ENCODE results near the gene KCTD2.

KCTD2 gene

GRCh38 chr17:75049057-75049456, 2.0 kb downstream of the KCTD2 start:
- no peak overlapping the region for H3K4me3 ChIP-seq (ENCODE audit: low read length)
- no peak overlapping the region for H2AK5ac ChIP-seq (ENCODE audit: low read length)
- no peak overlapping the region for H3K18ac ChIP-seq (ENCODE audit: low read length)
- no peak overlapping the region for H3K23ac ChIP-seq (ENCODE audit: low read length)
- DNase-seq = no peak
- H2BK15ac ChIP-seq (replicated peaks; ENCODE audit: low read depth) = no peak overlapping the region
- H4K5ac ChIP-seq (ENCODE audit: low read length) = no peak overlapping the region
- peak overlapping the region; percentile 11 for H3K4me2 ChIP-seq (ENCODE audit: low read length)
- H3K27ac ChIP-seq (ENCODE audit: low read depth, low read length) = no peak overlapping the region
- peak overlapping the region; percentile 56 for H3K56ac ChIP-seq (ENCODE audit: low read length)
- no peak overlapping the region for H2BK5ac ChIP-seq (ENCODE audit: low read length)
- H3K36me3 ChIP-seq (ENCODE audit: control insufficient read depth, insufficient read depth, low read length) = peaks cover 11% of the 10 kb centered on the region
- peak overlapping the region; percentile 80 for H3K9ac ChIP-seq (ENCODE audit: low read length)
- peaks cover 32% of the 10 kb centered on the region for H3K79me2 ChIP-seq (ENCODE audit: control insufficient read depth, insufficient read depth, low read length)
- H3K4ac ChIP-seq (ENCODE audit: low read depth, low read length) = no peak overlapping the region
- WGBS (ENCODE audit: extremely low coverage, insufficient coverage, low lambda C conversion rate) = no CpG with 5 or more reads among the region's 5 CpGs
- H3K79me1 ChIP-seq (ENCODE audit: low read length) = peaks cover 14% of the 10 kb centered on the region
- H3K4me1 ChIP-seq (ENCODE audit: control insufficient read depth, low read depth, low read length) = peaks cover 5% of the 10 kb centered on the region
- H4K8ac ChIP-seq (ENCODE audit: low read depth, low read length) = no peak overlapping the region
- no peak overlapping the region for H2BK120ac ChIP-seq (ENCODE audit: low read depth, low read length)
- H3K27me3 ChIP-seq (ENCODE audit: insufficient read depth, low read length, poor library complexity) = no peaks in the 10 kb centered on the region

- Histone ChIP-seq H3K4me1 (ENCODE audit: control insufficient read depth, low read depth, low read length) (peaks cover 5% of the 10 kb centered on the region), H3K36me3 (ENCODE audit: control insufficient read depth, insufficient read depth, low read length) (peaks cover 12% of the 10 kb centered on the region), H3K4me3 (ENCODE audit: low read length) (no peak overlapping the region), H3K4ac (ENCODE audit: low read depth, low read length) (no peak overlapping the region), H3K18ac (ENCODE audit: low read length) (no peak overlapping the region), H2BK120ac (ENCODE audit: low read depth, low read length) (no peak overlapping the region), H2AK5ac (ENCODE audit: low read length) (no peak overlapping the region), H3K79me1 (ENCODE audit: low read length) (peaks cover 14% of the 10 kb centered on the region), H3K79me2 (ENCODE audit: control insufficient read depth, insufficient read depth, low read length) (peaks cover 32% of the 10 kb centered on the region), H3K4me2 (ENCODE audit: low read length) (no peak overlapping the region), H3K23ac (ENCODE audit: low read length) (no peak overlapping the region), H2BK5ac (ENCODE audit: low read length) (no peak overlapping the region), H3K56ac (ENCODE audit: low read length) (no peak overlapping the region), H3K27ac (ENCODE audit: low read depth, low read length) (no peak overlapping the region), H3K9ac (ENCODE audit: low read length) (no peak overlapping the region), H4K5ac (ENCODE audit: low read length) (no peak overlapping the region), H3K27me3 (ENCODE audit: insufficient read depth, low read length, poor library complexity) (no peaks in the 10 kb centered on the region), H2BK15ac (replicated peaks; ENCODE audit: low read depth) (no peak overlapping the region), H4K8ac (ENCODE audit: low read depth, low read length) (no peak overlapping the region)
- DNase-seq = no peak
Measured at GRCh38 chr17:75049706-75050105, 2.7 kb downstream of the KCTD2 start.

GRCh38 chr17:75051941-75052340, 4.9 kb downstream of the KCTD2 start:
- no peak overlapping the region for H3K27ac ChIP-seq (ENCODE audit: low read depth, low read length)
- H2BK5ac ChIP-seq (ENCODE audit: low read length) = no peak overlapping the region
- no CpG with 5 or more reads among the region's 2 CpGs for WGBS (ENCODE audit: extremely low coverage, insufficient coverage, low lambda C conversion rate)
- H3K56ac ChIP-seq (ENCODE audit: low read length) = no peak overlapping the region
- H2AK5ac ChIP-seq (ENCODE audit: low read length) = no peak overlapping the region
- DNase-seq = no peak
- no peak overlapping the region for H3K18ac ChIP-seq (ENCODE audit: low read length)
- H3K4me1 ChIP-seq (ENCODE audit: control insufficient read depth, low read depth, low read length) = peaks cover 5% of the 10 kb centered on the region
- no peak overlapping the region for H3K4ac ChIP-seq (ENCODE audit: low read depth, low read length)
- H3K9ac ChIP-seq (ENCODE audit: low read length) = no peak overlapping the region
- H3K79me1 ChIP-seq (ENCODE audit: low read length) = peaks cover 16% of the 10 kb centered on the region
- no peak overlapping the region for H3K4me2 ChIP-seq (ENCODE audit: low read length)
- no peak overlapping the region for H4K5ac ChIP-seq (ENCODE audit: low read length)
- H3K36me3 ChIP-seq (ENCODE audit: control insufficient read depth, insufficient read depth, low read length) = peaks cover 12% of the 10 kb centered on the region
- no peak overlapping the region for H4K8ac ChIP-seq (ENCODE audit: low read depth, low read length)
- H2BK120ac ChIP-seq (ENCODE audit: low read depth, low read length) = no peak overlapping the region
- peaks cover 28% of the 10 kb centered on the region for H3K79me2 ChIP-seq (ENCODE audit: control insufficient read depth, insufficient read depth, low read length)
- H3K23ac ChIP-seq (ENCODE audit: low read length) = no peak overlapping the region
- H3K4me3 ChIP-seq (ENCODE audit: low read length) = no peak overlapping the region
- H3K27me3 ChIP-seq (ENCODE audit: insufficient read depth, low read length, poor library complexity) = no peaks in the 10 kb centered on the region
- H2BK15ac ChIP-seq (replicated peaks; ENCODE audit: low read depth) = no peak overlapping the region

- H3K4me1 ChIP-seq (ENCODE audit: control insufficient read depth, low read depth, low read length) = no peaks in the 10 kb centered on the region
- no peak overlapping the region for H3K4me3 ChIP-seq (ENCODE audit: low read length)
- H3K27me3 ChIP-seq (ENCODE audit: insufficient read depth, low read length, poor library complexity) = no peaks in the 10 kb centered on the region
- H3K9ac ChIP-seq (ENCODE audit: low read length) = no peak overlapping the region
- H3K4ac ChIP-seq (ENCODE audit: low read depth, low read length) = no peak overlapping the region
- H2BK5ac ChIP-seq (ENCODE audit: low read length) = no peak overlapping the region
- no peak overlapping the region for H3K27ac ChIP-seq (ENCODE audit: low read depth, low read length)
- peaks cover 27% of the 10 kb centered on the region for H3K36me3 ChIP-seq (ENCODE audit: control insufficient read depth, insufficient read depth, low read length)
- no peak overlapping the region for H3K56ac ChIP-seq (ENCODE audit: low read length)
- peak; percentile 55 for DNase-seq
- WGBS (ENCODE audit: extremely low coverage, insufficient coverage, low lambda C conversion rate) = no CpG with 5 or more reads among the region's 25 CpGs
- H2BK120ac ChIP-seq (ENCODE audit: low read depth, low read length) = no peak overlapping the region
- no peak overlapping the region for H3K18ac ChIP-seq (ENCODE audit: low read length)
- H2BK15ac ChIP-seq (replicated peaks; ENCODE audit: low read depth) = no peak overlapping the region
- H3K79me2 ChIP-seq (ENCODE audit: control insufficient read depth, insufficient read depth, low read length) = no peaks in the 10 kb centered on the region
- no peak overlapping the region for H4K5ac ChIP-seq (ENCODE audit: low read length)
- no peak overlapping the region for H3K4me2 ChIP-seq (ENCODE audit: low read length)
- no peak overlapping the region for H3K23ac ChIP-seq (ENCODE audit: low read length)
- peaks cover 5% of the 10 kb centered on the region for H3K79me1 ChIP-seq (ENCODE audit: low read length)
- no peak overlapping the region for H4K8ac ChIP-seq (ENCODE audit: low read depth, low read length)
- no peak overlapping the region for H2AK5ac ChIP-seq (ENCODE audit: low read length)
Measured at GRCh38 chr17:75059369-75060345, 12.6 kb downstream of the KCTD2 start.

GRCh38 chr17:75060434-75061054, 13.5 kb downstream of the KCTD2 start:
- Histone ChIP-seq H3K4me2 (ENCODE audit: low read length) (no peak overlapping the region), H3K79me2 (ENCODE audit: control insufficient read depth, insufficient read depth, low read length) (no peaks in the 10 kb centered on the region), H3K56ac (ENCODE audit: low read length) (no peak overlapping the region), H2AK5ac (ENCODE audit: low read length) (no peak overlapping the region), H3K79me1 (ENCODE audit: low read length) (peaks cover 5% of the 10 kb centered on the region), H3K36me3 (ENCODE audit: control insufficient read depth, insufficient read depth, low read length) (peaks cover 31% of the 10 kb centered on the region), H4K5ac (ENCODE audit: low read length) (no peak overlapping the region), H3K4ac (ENCODE audit: low read depth, low read length) (no peak overlapping the region), H3K4me3 (ENCODE audit: low read length) (no peak overlapping the region), H2BK15ac (replicated peaks; ENCODE audit: low read depth) (no peak overlapping the region), H3K27ac (ENCODE audit: low read depth, low read length) (no peak overlapping the region), H2BK120ac (ENCODE audit: low read depth, low read length) (no peak overlapping the region), H3K4me1 (ENCODE audit: control insufficient read depth, low read depth, low read length) (no peaks in the 10 kb centered on the region), H3K18ac (ENCODE audit: low read length) (no peak overlapping the region), H4K8ac (ENCODE audit: low read depth, low read length) (no peak overlapping the region), H3K27me3 (ENCODE audit: insufficient read depth, low read length, poor library complexity) (no peaks in the 10 kb centered on the region), H3K9ac (ENCODE audit: low read length) (no peak overlapping the region), H3K23ac (ENCODE audit: low read length) (no peak overlapping the region), H2BK5ac (ENCODE audit: low read length) (no peak overlapping the region)
- DNase-seq = no peak
- no CpG with 5 or more reads among the region's 26 CpGs for WGBS (ENCODE audit: extremely low coverage, insufficient coverage, low lambda C conversion rate)
